OCI-LY3 (cell line): ENCODE results near the gene HAP1.

ENCODE experiments used
- H2AFZ ChIP-seq: fragments of 200-600, 300-600 bp; shearing (Covaris generic); 2 replicates; pipeline ENCODE4 v1.6.0; 2014; ENCODE audit warnings: antibody characterized with exemption, low read depth, low read length
- H3K27ac ChIP-seq: fragments of 200-600, 300-600 bp; sonication (generic); 2 replicates; pipeline ENCODE4 v1.5.1; 2014; ENCODE audit warnings: mild to moderate bottlenecking, low read length, moderate library complexity, mixed read lengths
- H3K27me3 ChIP-seq: fragments of 200-600, 300-600 bp; sonication (generic); 2 replicates; pipeline ENCODE4 v1.6.1; 2014; ENCODE audit warnings: low read depth, low read length, mixed read lengths
- H3K36me3 ChIP-seq: fragments of 200-600, 300-600 bp; sonication (generic); replicated peaks from 2 replicates; pipeline ENCODE3; 2014; ENCODE audit warnings: low read depth, low read length, mixed read lengths
- H3K4me1 ChIP-seq: fragments of 300-600, 200-600 bp; sonication (generic); 2 replicates; pipeline ENCODE4 v1.6.1; 2014; ENCODE audit warnings: low read length, mixed read lengths
- H3K4me2 ChIP-seq: fragments of 200-600, 300-600 bp; sonication (generic); 2 replicates; pipeline ENCODE4 v1.6.1; 2014; ENCODE audit warnings: low read length, mixed read lengths
- H3K4me3 ChIP-seq: fragments of 300-600, 200-600 bp; sonication (generic); 2 replicates; pipeline ENCODE4 v1.5.1; 2014; ENCODE audit warnings: antibody characterized with exemption, mild to moderate bottlenecking, low read length, moderate library complexity
- H3K79me2 ChIP-seq: fragments of 300-600, 200-600 bp; shearing (Covaris generic); 2 replicates; pipeline ENCODE4 v1.6.1; 2014; ENCODE audit warnings: mild to moderate bottlenecking, low read length, mixed read lengths
- H3K9ac ChIP-seq: fragments of 300-600, 200-600 bp; shearing (Covaris generic); 2 replicates; pipeline ENCODE4 v1.6.0; 2014; ENCODE audit warnings: mild to moderate bottlenecking, low read length, moderate library complexity
- H3K9me3 ChIP-seq: fragments of 200-600, 300-600 bp; shearing (Covaris generic); 2 replicates; pipeline ENCODE4 v1.6.1; 2014; ENCODE audit warnings: low read length, mixed read lengths; ENCODE audit not compliant: insufficient read depth
- H4K20me1 ChIP-seq: fragments of 200-600, 300-600 bp; sonication (generic); 2 replicates; pipeline ENCODE4 v1.6.1; 2016; ENCODE audit warnings: low read length, mixed read lengths; ENCODE audit not compliant: insufficient read depth
- CTCF ChIP-seq: fragments of 200-600, 300-600 bp; sonication (generic); IDR thresholded peaks from 2 replicates; pipeline ENCODE4 v1.5.1; 2014; ENCODE audit warnings: antibody characterized with exemption, low read length, low read depth
- EZH2phosphoT487 ChIP-seq: fragments of 200-600 bp; shearing (Covaris generic); IDR thresholded peaks from 2 replicates; pipeline ENCODE4 v1.6.1; 2018; ENCODE audit warnings: antibody characterized with exemption, mixed run types, low read depth

Gene HAP1

GRCh38 chr17:41760878-41761277 lies 26.4 kb upstream of the HAP1 start:
- H3K27me3 ChIP-seq, result no peaks in the 10 kb centered on the region
- H3K4me2 ChIP-seq, result no peak overlapping the region; the same call in 1 of the 2 replicates
- H3K4me3 ChIP-seq, result no peak overlapping the region
- H3K9me3 ChIP-seq, result no peaks in the 10 kb centered on the region
- TF ChIP-seq CTCF (no peak), EZH2phosphoT487 (no peak)
- H3K36me3 ChIP-seq, result no peaks in the 10 kb centered on the region
- no peaks in the 10 kb centered on the region for H3K79me2 ChIP-seq
- peaks cover 7% of the 10 kb centered on the region for H3K4me1 ChIP-seq
- H4K20me1 ChIP-seq, result no peaks in the 10 kb centered on the region
- no peak overlapping the region for H3K9ac ChIP-seq
- no peak overlapping the region for H2AFZ ChIP-seq
- H3K27ac ChIP-seq, result no peak overlapping the region

- Histone ChIP-seq H3K36me3 (no peaks in the 10 kb centered on the region), H3K27me3 (no peaks in the 10 kb centered on the region), H3K4me1 (peaks cover 7% of the 10 kb centered on the region), H3K27ac (no peak overlapping the region), H3K9me3 (no peaks in the 10 kb centered on the region), H2AFZ (no peak overlapping the region), H3K79me2 (no peaks in the 10 kb centered on the region), H3K4me2 (no peak overlapping the region), H3K4me3 (no peak overlapping the region), H4K20me1 (no peaks in the 10 kb centered on the region), H3K9ac (no peak overlapping the region)
- TF ChIP-seq CTCF (no peak), EZH2phosphoT487 (no peak)
These were observed 24.2 kb upstream of the HAP1 start for GRCh38 chr17:41758601-41759000.

- Histone ChIP-seq H3K27me3 (peaks cover 6% of the 10 kb centered on the region; the same call in 1 of the 2 replicates), H3K4me2 (no peak overlapping the region), H4K20me1 (no peaks in the 10 kb centered on the region), H3K9ac (no peak overlapping the region), H3K4me1 (no peaks in the 10 kb centered on the region), H3K79me2 (no peaks in the 10 kb centered on the region), H3K27ac (no peak overlapping the region), H2AFZ (no peak overlapping the region), H3K9me3 (no peaks in the 10 kb centered on the region), H3K4me3 (no peak overlapping the region), H3K36me3 (no peaks in the 10 kb centered on the region)
- TF ChIP-seq EZH2phosphoT487 (no peak), CTCF (no peak)
These were observed 19.6 kb upstream of the HAP1 start for GRCh38 chr17:41754066-41754465.

- no peak overlapping the region for H3K9ac ChIP-seq
- no peaks in the 10 kb centered on the region for H3K4me1 ChIP-seq
- H3K27me3 ChIP-seq, result peaks cover 10% of the 10 kb centered on the region; the same call in 1 of the 2 replicates
- H3K36me3 ChIP-seq, result no peaks in the 10 kb centered on the region
- no peak overlapping the region for H3K4me2 ChIP-seq
- no peak overlapping the region for H3K4me3 ChIP-seq
- no peaks in the 10 kb centered on the region for H4K20me1 ChIP-seq
- H2AFZ ChIP-seq, result no peak overlapping the region
- H3K9me3 ChIP-seq, result no peaks in the 10 kb centered on the region
- no peaks in the 10 kb centered on the region for H3K79me2 ChIP-seq
- no peak overlapping the region for H3K27ac ChIP-seq
- no peak for TF ChIP-seq CTCF
These were observed 16.8 kb upstream of the HAP1 start for GRCh38 chr17:41751288-41751687.
